Measurements from ENCODE around the gene ZNF684.

DNA sequence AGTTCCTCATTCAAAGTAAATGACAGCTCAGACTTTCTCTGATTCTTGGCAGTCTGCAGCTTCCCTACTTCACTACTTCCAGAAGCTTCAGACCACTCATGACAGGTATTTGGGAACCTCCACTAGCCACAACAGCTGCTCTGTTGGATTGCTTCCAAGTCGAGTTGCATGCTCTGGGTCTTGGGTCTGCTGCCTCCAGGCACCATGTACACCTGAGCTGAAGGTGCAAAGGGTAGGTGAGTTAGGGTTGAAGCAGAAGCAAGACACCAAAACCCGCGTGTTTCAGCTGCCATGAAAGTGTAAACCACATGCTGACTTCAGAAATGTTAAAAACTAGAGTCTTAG lies 62.7 kb downstream of the ZNF684 start:
- TF ChIP-seq CTCF (IDR thresholded peaks at IDR 0.05), result no peak
- no peak for TF ChIP-seq POLR2A (IDR thresholded peaks at IDR 0.05)
- TF ChIP-seq EP300 (IDR thresholded peaks at IDR 0.05), result no peak

Data from tibial nerve (tissue), 4 donors.